GM12878 (cell line): ENCODE data around the gene PRKAR1A. TPM values are rescaled to one million over a fixed set of nuclear protein-coding genes. Genes with fewer than 3 reads are reported as not detected.
A peak's percentile ranks its signal among the peaks of the same experiment; 100 is the strongest.

ENCODE experiments used
- BRCA1 ChIP-seq: IDR thresholded peaks from 2 replicates; pipeline ENCODE4 v1.6.1; 2011; ENCODE audit warnings: low read depth, low read length, improper control_type of control experiment
- CHD1 ChIP-seq: IDR thresholded peaks from 2 replicates; pipeline ENCODE4 v1.6.1; 2012; ENCODE audit warnings: low read depth, low read length, improper control_type of control experiment
- CREM ChIP-seq: IDR thresholded peaks from 2 replicates; pipeline ENCODE4 v1.6.1; 2014; ENCODE audit warnings: antibody characterized with exemption, low read depth
- HCFC1 ChIP-seq: fragments of 150-350 bp; IDR thresholded peaks from 2 replicates; pipeline ENCODE4 v1.6.1; 2014; ENCODE audit warnings: low read length
- IRF4 ChIP-seq: IDR thresholded peaks from 2 replicates; pipeline ENCODE4 v1.6.1; 2011; ENCODE audit warnings: low read depth, low read length
- KLF5 ChIP-seq: fragments of 450-650 bp; IDR thresholded peaks from 2 replicates; pipeline ENCODE4 v1.6.1; 2014; ENCODE audit warnings: mild to moderate bottlenecking; ENCODE audit not compliant: partially characterized antibody
- LARP7 ChIP-seq: fragments of 450-650 bp; IDR thresholded peaks from 2 replicates; pipeline ENCODE4 v1.6.1; 2017; ENCODE audit warnings: mild to moderate bottlenecking
- NBN ChIP-seq: fragments of 450-650 bp; IDR thresholded peaks from 2 replicates; pipeline ENCODE4 v1.6.1; 2016
- NR2C2 ChIP-seq: IDR thresholded peaks from 2 replicates; pipeline ENCODE4 v1.6.1; 2011; ENCODE audit warnings: borderline replicate concordance, low read depth; ENCODE audit not compliant: control insufficient read depth, insufficient read length
- SUZ12 ChIP-seq: fragments of 200-600 bp; sonication (generic); IDR thresholded peaks from one replicate; pipeline ENCODE4 v1.6.1; 2018; ENCODE audit warnings: antibody characterized with exemption, mild to moderate bottlenecking; ENCODE audit not compliant: unreplicated experiment
- TCF7 ChIP-seq: IDR thresholded peaks from 2 replicates; pipeline ENCODE4 v1.6.1; 2014; ENCODE audit warnings: antibody characterized with exemption, borderline replicate concordance
- WRNIP1 ChIP-seq: IDR thresholded peaks from 2 replicates; pipeline ENCODE4 v1.6.1; 2011; ENCODE audit warnings: low read depth, low read length, improper control_type of control experiment, borderline replicate concordance
- ZBED1 ChIP-seq: IDR thresholded peaks from 2 replicates; pipeline ENCODE4 v1.6.1; 2016; ENCODE audit warnings: borderline replicate concordance
- polyA plus RNA-seq, 11 experiments: library from polyadenylated mRNA; depleted of rRNA in 4 of 11; unstranded in 6 of 11; stranded (reverse) in 5 of 11; fragments of >200 nt; fragmentation: Nextera tagmentation in 4 of 11; fragmentation: Illumina TruSeq in 1 of 11; extraction: Ambion mirVana in 4 of 11; extraction: Trizol in 1 of 11; gene quantifications; 1 replicate in 1 of 11; 2 replicates in 10 of 11; pipeline versions ENCODE4 v1.2.1 to v1.2.3, GENCODE V29; 2011 to 2016; ENCODE audit warnings: inconsistent platforms in 2 of 11, missing spikeins in 2 of 11, low read depth in 1 of 11
- total RNA-seq, 4 experiments: library from RNA; depleted of rRNA in 3 of 4; stranded (reverse); fragments of >200 nt in 3 of 4; fragmentation: Illumina TruSeq in 1 of 4; extraction: Trizol in 1 of 4; gene quantifications; 2 replicates each; pipeline versions ENCODE4 v1.2.1 to v1.2.3, GENCODE V29; 2013 to 2021
- TF ChIP-seq, protein P1 (sequence below): fragments of 450-650 bp; formaldehyde crosslinking; IDR thresholded peaks from 2 replicates; pipeline ENCODE4 v1.5.0; 2022; ENCODE audit warnings: mild to moderate bottlenecking, missing genetic modification characterization
- TF ChIP-seq, protein P2 (sequence below): fragments of 450-650 bp; IDR thresholded peaks from 2 replicates; pipeline ENCODE4 v1.6.1; 2017; ENCODE audit warnings: antibody characterized with exemption, mild to moderate bottlenecking, moderate library complexity
- TF ChIP-seq, protein P3 (sequence below): fragments of 450-650 bp; IDR thresholded peaks from 2 replicates; pipeline ENCODE4 v1.6.1; 2016; ENCODE audit warnings: mild to moderate bottlenecking
- TF ChIP-seq, protein P4 (sequence below): fragments of 450-650 bp; IDR thresholded peaks from 2 replicates; pipeline ENCODE4 v1.6.1; 2017; ENCODE audit warnings: mild to moderate bottlenecking, low read depth, inconsistent platforms; ENCODE audit not compliant: poor library complexity, severe bottlenecking
- TF ChIP-seq, protein P5 (sequence below): IDR thresholded peaks from 2 replicates; pipeline ENCODE4 v1.6.1; 2011; ENCODE audit warnings: low read depth, low read length, improper control_type of control experiment, borderline replicate concordance
- TF ChIP-seq, protein P6 (sequence below): fragments of 450-650 bp; IDR thresholded peaks from 2 replicates; pipeline ENCODE4 v1.6.1; 2017; ENCODE audit warnings: borderline replicate concordance

PRKAR1A gene
- total and polyA plus RNA-seq, 10 of the 15 experiments (the other 5 are each of a cell fraction or from before 2014, with no cell fraction given) = 29.1 to 200 (median 125) TPM

DNA sequence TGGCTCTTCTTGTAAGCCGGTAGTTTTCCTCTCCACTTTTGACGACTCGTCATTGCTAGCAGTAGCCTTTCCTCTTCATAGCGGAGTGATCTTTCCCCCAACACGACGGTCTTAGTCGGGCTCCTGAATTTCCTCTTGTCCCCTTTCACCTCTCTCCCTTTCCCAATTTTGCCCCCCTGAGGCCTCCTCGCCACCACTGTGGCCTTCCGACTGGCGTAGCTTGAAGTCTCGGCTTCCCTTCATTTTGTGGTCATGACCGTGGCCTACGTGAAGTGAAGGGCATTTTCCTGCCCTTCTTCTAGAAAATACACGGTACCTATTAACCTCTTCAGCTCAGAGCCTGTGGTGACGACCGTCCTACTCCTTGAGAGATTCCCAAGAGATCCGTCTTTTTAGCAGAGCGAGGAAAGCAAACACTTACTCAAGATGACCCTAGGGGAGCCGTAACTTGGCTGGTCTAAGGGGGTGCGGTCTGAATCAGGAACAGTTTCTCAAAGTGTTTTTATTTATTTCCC, 787 bp downstream of the PRKAR1A start (continued):
- TF ChIP-seq, protein P1, sequence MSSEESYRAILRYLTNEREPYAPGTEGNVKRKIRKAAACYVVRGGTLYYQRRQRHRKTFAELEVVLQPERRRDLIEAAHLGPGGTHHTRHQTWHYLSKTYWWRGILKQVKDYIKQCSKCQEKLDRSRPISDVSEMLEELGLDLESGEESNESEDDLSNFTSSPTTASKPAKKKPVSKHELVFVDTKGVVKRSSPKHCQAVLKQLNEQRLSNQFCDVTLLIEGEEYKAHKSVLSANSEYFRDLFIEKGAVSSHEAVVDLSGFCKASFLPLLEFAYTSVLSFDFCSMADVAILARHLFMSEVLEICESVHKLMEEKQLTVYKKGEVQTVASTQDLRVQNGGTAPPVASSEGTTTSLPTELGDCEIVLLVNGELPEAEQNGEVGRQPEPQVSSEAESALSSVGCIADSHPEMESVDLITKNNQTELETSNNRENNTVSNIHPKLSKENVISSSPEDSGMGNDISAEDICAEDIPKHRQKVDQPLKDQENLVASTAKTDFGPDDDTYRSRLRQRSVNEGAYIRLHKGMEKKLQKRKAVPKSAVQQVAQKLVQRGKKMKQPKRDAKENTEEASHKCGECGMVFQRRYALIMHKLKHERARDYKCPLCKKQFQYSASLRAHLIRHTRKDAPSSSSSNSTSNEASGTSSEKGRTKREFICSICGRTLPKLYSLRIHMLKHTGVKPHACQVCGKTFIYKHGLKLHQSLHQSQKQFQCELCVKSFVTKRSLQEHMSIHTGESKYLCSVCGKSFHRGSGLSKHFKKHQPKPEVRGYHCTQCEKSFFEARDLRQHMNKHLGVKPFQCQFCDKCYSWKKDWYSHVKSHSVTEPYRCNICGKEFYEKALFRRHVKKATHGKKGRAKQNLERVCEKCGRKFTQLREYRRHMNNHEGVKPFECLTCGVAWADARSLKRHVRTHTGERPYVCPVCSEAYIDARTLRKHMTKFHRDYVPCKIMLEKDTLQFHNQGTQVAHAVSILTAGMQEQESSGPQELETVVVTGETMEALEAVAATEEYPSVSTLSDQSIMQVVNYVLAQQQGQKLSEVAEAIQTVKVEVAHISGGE (CRISPR knock-in tag) = no peak
- TF ChIP-seq, protein P2, sequence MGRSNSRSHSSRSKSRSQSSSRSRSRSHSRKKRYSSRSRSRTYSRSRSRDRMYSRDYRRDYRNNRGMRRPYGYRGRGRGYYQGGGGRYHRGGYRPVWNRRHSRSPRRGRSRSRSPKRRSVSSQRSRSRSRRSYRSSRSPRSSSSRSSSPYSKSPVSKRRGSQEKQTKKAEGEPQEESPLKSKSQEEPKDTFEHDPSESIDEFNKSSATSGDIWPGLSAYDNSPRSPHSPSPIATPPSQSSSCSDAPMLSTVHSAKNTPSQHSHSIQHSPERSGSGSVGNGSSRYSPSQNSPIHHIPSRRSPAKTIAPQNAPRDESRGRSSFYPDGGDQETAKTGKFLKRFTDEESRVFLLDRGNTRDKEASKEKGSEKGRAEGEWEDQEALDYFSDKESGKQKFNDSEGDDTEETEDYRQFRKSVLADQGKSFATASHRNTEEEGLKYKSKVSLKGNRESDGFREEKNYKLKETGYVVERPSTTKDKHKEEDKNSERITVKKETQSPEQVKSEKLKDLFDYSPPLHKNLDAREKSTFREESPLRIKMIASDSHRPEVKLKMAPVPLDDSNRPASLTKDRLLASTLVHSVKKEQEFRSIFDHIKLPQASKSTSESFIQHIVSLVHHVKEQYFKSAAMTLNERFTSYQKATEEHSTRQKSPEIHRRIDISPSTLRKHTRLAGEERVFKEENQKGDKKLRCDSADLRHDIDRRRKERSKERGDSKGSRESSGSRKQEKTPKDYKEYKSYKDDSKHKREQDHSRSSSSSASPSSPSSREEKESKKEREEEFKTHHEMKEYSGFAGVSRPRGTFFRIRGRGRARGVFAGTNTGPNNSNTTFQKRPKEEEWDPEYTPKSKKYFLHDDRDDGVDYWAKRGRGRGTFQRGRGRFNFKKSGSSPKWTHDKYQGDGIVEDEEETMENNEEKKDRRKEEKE = no peak
- TF ChIP-seq, protein P3, sequence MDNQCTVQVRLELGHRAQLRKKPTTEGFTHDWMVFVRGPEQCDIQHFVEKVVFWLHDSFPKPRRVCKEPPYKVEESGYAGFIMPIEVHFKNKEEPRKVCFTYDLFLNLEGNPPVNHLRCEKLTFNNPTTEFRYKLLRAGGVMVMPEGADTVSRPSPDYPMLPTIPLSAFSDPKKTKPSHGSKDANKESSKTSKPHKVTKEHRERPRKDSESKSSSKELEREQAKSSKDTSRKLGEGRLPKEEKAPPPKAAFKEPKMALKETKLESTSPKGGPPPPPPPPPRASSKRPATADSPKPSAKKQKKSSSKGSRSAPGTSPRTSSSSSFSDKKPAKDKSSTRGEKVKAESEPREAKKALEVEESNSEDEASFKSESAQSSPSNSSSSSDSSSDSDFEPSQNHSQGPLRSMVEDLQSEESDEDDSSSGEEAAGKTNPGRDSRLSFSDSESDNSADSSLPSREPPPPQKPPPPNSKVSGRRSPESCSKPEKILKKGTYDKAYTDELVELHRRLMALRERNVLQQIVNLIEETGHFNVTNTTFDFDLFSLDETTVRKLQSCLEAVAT = peak; percentile 48; the same call in 1 of the 2 replicates
- TF ChIP-seq TCF7 (no peak), BRCA1 (no peak), NBN (peak; percentile 11; the same call in 1 of the 2 replicates), IRF4 (no peak), HCFC1 (no peak), NR2C2 (no peak), WRNIP1 (no peak), KLF5 (no peak), CREM (no peak), LARP7 (no peak), ZBED1 (no peak), SUZ12 (no peak), CHD1 (no peak)
- TF ChIP-seq, protein P4, sequence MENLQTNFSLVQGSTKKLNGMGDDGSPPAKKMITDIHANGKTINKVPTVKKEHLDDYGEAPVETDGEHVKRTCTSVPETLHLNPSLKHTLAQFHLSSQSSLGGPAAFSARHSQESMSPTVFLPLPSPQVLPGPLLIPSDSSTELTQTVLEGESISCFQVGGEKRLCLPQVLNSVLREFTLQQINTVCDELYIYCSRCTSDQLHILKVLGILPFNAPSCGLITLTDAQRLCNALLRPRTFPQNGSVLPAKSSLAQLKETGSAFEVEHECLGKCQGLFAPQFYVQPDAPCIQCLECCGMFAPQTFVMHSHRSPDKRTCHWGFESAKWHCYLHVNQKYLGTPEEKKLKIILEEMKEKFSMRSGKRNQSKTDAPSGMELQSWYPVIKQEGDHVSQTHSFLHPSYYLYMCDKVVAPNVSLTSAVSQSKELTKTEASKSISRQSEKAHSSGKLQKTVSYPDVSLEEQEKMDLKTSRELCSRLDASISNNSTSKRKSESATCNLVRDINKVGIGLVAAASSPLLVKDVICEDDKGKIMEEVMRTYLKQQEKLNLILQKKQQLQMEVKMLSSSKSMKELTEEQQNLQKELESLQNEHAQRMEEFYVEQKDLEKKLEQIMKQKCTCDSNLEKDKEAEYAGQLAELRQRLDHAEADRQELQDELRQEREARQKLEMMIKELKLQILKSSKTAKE = no peak
- TF ChIP-seq, protein P5, sequence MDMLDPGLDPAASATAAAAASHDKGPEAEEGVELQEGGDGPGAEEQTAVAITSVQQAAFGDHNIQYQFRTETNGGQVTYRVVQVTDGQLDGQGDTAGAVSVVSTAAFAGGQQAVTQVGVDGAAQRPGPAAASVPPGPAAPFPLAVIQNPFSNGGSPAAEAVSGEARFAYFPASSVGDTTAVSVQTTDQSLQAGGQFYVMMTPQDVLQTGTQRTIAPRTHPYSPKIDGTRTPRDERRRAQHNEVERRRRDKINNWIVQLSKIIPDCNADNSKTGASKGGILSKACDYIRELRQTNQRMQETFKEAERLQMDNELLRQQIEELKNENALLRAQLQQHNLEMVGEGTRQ = no peak
- TF ChIP-seq, protein P6, sequence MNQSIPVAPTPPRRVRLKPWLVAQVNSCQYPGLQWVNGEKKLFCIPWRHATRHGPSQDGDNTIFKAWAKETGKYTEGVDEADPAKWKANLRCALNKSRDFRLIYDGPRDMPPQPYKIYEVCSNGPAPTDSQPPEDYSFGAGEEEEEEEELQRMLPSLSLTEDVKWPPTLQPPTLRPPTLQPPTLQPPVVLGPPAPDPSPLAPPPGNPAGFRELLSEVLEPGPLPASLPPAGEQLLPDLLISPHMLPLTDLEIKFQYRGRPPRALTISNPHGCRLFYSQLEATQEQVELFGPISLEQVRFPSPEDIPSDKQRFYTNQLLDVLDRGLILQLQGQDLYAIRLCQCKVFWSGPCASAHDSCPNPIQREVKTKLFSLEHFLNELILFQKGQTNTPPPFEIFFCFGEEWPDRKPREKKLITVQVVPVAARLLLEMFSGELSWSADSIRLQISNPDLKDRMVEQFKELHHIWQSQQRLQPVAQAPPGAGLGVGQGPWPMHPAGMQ = no peak
- TF ChIP-seq, all 136 proteins: peak for 4
